ENCODE data around the gene MDFI.

GRCh38 chr6:41651962-41652657, 13.8 kb downstream of the MDFI start:
- TF ChIP-seq CHD4 (IDR thresholded peaks at IDR 0.05; ENCODE audit: borderline replicate concordance) (no peak), BHLHE40 (IDR thresholded peaks at IDR 0.05; ENCODE audit: low read depth, low read length) (no peak), CTCF (IDR thresholded peaks at IDR 0.05) (no peak), MAZ (IDR thresholded peaks at IDR 0.05; ENCODE audit: borderline replicate concordance, low read depth, low read length) (no peak), HOXA7 (CRISPR knock-in tag; IDR thresholded peaks at IDR 0.05) (no peak)
